Measurements from ENCODE around the gene FLT4. TPM values are rescaled to one million over a fixed set of nuclear protein-coding genes. Genes with fewer than 3 reads are reported as not detected.

FLT4 gene
- total RNA-seq, 6 experiments from 2014 or later = not detected

DNA sequence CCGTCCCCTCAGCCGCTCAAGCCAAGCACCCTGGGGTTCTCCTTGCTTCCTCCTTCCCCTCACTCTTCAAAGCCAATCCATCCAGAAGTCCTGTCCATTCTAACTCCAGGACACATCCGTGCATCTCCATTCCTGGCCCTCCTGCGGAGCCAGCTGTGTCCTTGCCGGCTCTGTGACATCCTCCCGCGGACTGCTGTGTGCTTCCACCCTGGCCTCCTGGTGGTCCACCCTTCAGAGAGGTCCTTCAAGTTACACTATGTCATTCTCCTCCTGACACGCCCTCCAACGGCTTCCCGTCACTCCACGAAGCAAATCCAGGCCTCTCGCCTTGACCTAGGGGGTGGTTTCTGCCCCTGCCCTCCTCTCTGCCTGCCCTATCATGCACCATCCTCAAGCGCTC is 45.1 kb downstream of the FLT4 start:
- Mint-ChIP-seq H3K4me1 (ENCODE audit: low read depth) (no peaks in the 10 kb centered on the region), H3K4me3 (no peak overlapping the region), H3K36me3 (ENCODE audit: low read depth) (no peaks in the 10 kb centered on the region), H3K27me3 (ENCODE audit: insufficient read depth) (peaks cover 8% of the 10 kb centered on the region), H3K9me3 (peaks cover 5% of the 10 kb centered on the region; the same call in 1 of the 2 replicates), H3K27ac (no peak overlapping the region)
- DNase-seq = no peak
- no peak for TF ChIP-seq CTCF (IDR thresholded peaks at IDR 0.05)

- Mint-ChIP-seq H3K4me3 (no peak overlapping the region), H3K36me3 (ENCODE audit: low read depth) (no peaks in the 10 kb centered on the region), H3K9me3 (peaks cover 5% of the 10 kb centered on the region; the same call in 1 of the 2 replicates), H3K27ac (no peak overlapping the region), H3K4me1 (ENCODE audit: low read depth) (no peaks in the 10 kb centered on the region), H3K27me3 (ENCODE audit: insufficient read depth) (peaks cover 11% of the 10 kb centered on the region)
- TF ChIP-seq CTCF (IDR thresholded peaks at IDR 0.05) = no peak
- no peak for DNase-seq
Measured at GRCh38 chr5:180603076-180603594, 46.3 kb downstream of the FLT4 start.

GRCh38 chr5:180602481-180603075 is 46.8 kb downstream of the FLT4 start:
- Mint-ChIP-seq H3K27me3 (ENCODE audit: insufficient read depth) (peaks cover 12% of the 10 kb centered on the region), H3K36me3 (ENCODE audit: low read depth) (no peaks in the 10 kb centered on the region), H3K4me1 (ENCODE audit: low read depth) (no peaks in the 10 kb centered on the region), H3K27ac (no peak overlapping the region), H3K4me3 (no peak overlapping the region), H3K9me3 (peaks cover 5% of the 10 kb centered on the region; the same call in 1 of the 2 replicates)
- DNase-seq = no peak
- TF ChIP-seq CTCF (IDR thresholded peaks at IDR 0.05) = no peak

DNA sequence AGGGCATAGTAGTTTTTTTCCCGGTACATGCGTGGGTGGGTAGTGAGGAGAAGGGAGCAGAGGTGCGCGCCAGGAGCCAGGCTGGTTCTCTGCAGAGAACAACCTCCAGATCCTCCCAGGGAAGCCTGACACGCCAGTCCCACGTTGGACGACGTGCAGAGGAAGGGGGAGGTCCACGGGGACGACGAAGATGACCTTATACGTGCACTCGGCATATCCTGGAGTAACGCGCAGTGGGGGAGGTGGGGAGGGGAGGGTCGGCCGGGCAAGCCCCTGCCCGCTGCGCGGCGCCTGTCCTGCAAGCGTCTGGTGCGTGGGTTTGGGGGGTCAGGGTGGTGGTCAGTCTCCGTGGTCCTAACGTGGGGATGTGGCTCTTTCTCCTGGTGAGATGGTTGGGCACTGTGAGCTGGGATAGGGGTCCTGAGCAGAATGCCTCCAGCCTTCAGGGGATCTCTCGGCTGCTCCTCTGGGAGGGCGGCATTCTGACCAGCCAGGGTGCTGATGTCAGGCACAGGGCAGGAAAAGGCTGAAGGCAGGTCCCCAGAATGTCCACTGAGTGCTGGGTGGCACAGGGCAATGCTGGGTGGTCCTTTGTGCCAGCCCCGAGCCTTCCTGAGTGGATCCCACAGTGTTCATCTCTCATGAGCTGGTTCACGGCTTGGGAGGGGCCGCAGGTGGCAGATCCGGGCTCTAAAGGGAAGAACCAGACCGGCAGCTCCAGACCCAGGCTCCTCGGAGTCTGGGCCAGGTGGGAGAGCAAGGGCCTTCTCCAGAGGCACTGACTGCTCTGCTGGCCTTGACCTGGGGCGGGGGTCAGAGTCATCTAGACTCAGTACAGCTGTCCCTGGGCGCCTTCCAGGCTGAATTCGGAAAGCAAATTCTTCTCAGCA is 47.6 kb downstream of the FLT4 start:
- H3K4me1 Mint-ChIP-seq (ENCODE audit: low read depth) = no peaks in the 10 kb centered on the region
- no peak overlapping the region for H3K4me3 Mint-ChIP-seq
- no peak for DNase-seq
- no peaks in the 10 kb centered on the region for H3K36me3 Mint-ChIP-seq (ENCODE audit: low read depth)
- peaks cover 5% of the 10 kb centered on the region; the same call in 1 of the 2 replicates for H3K9me3 Mint-ChIP-seq
- no peak overlapping the region for H3K27ac Mint-ChIP-seq
- peaks cover 13% of the 10 kb centered on the region for H3K27me3 Mint-ChIP-seq (ENCODE audit: insufficient read depth)
- TF ChIP-seq CTCF (IDR thresholded peaks at IDR 0.05) = no peak

DNA sequence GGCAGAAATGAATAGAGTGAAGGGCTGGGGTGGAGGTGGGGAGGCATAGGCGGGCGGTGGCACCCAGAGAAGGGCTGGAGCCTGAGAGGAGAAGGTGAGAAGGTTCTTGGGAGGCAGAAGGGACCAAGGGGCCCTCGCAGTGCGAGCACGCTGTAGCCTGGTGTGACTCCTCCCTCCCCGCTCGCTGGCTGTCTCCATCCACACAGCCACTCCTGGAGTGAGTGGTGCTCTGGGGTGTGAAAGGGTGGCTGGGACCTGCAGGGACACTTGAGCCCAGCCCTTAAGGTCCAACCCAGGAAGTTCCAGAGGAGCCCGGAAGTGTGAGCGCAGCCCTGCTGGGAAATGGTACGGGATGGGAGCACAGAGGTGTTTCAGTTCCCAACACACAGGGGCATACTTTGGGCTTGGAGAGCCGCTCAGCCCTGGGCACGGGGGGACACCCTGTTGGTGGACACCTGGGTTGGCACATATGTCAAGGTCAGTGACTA is 48.8 kb downstream of the FLT4 start:
- H3K27me3 Mint-ChIP-seq (ENCODE audit: insufficient read depth) = peaks cover 15% of the 10 kb centered on the region
- peaks cover 5% of the 10 kb centered on the region; the same call in 1 of the 2 replicates for H3K9me3 Mint-ChIP-seq
- no peak for TF ChIP-seq CTCF (IDR thresholded peaks at IDR 0.05)

More for the DNA sequence above, 48.8 kb downstream of the FLT4 start:
- H3K36me3 Mint-ChIP-seq (ENCODE audit: low read depth) = no peaks in the 10 kb centered on the region
- no peak for DNase-seq
- H3K4me3 Mint-ChIP-seq = no peak overlapping the region
- no peak overlapping the region; the same call in 1 of the 2 replicates for H3K27ac Mint-ChIP-seq
- no peaks in the 10 kb centered on the region for H3K4me1 Mint-ChIP-seq (ENCODE audit: low read depth)
